ENCODE measurements around the gene ERG. TPM values are rescaled to one million over a fixed set of nuclear protein-coding genes. Genes with fewer than 3 reads are reported as not detected.
A peak's percentile ranks its signal among the peaks of the same experiment; 100 is the strongest.

ERG gene
- total and polyA plus RNA-seq, 12 donors: 9.5 to 30.5 (median 16.0) TPM

DNA sequence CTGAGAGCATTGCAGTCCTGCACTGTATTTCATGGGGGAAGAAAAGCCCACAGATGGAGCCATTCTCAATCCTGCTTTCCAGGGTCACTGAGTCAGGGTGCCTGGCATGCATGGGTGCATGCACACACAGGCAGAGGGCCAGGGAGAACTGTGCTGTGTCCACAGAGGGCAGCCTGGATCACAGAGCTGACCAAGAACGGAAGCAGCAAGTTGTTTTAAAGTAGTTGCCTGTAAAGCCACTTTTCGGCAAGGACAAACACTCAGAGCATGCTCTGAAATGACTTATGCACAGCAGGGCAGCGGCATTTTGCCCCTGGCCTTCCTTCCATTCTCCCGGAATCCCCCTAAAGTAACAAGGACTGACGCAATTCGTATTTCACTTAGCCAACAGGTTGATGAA, 3.6 kb downstream of the ERG start:
- H3K27ac ChIP-seq: peak overlapping the region in 9 of 10 donors; percentile 13 to 95 (median 85)
- peak in 4 of 8 donors; percentile 10 to 32 (median 18) for ATAC-seq

DNA sequence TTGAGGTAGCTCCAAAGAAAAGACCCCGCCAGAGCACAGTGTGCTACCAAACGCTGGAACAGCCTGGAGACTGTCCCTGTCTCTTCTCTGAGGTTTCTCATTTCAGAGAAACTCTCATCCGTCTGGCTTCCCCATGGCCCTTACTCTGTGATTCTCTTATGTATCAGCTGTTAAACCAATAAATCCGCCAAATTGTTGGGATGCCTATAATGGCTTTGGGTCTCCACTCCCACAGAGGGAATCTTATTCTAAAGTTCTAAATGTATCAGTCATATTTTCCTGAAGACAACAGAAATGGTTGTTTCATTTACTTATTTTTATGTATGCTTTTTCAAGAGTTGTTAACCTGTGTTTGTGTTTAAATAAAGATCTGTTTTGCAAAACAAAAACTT, 4.0 kb downstream of the ERG start:
- H3K27ac ChIP-seq: peak overlapping the region in 5 of 10 donors; percentile 32 to 95 (median 84)
- no peak for DNase-seq
- intact Hi-C loops (cut with DNase I): loop anchor here in 2 of 10 donors (10.0 kb wide), 1 partner anchor 89 kb away; no protein-coding TSS in a partner anchor
- ATAC-seq: no peak
- H3K9me3 ChIP-seq: no peaks in the 10 kb centered on the region
- H3K4me3 ChIP-seq: peak overlapping the region in 7 of 10 donors; percentile 40 to 64 (median 56)
- TF ChIP-seq CTCF (IDR thresholded peaks at IDR 0.05): no peak
- WGBS, 2 donors: 68 to 72% methylated on average over 4 of the region's 4 CpGs
- H3K4me1 ChIP-seq: peaks cover 0 to 59% (median 38%) of the 10 kb centered on the region in 9 donors
- no peaks in the 10 kb centered on the region for H3K27me3 ChIP-seq
- no peaks in the 10 kb centered on the region for H3K36me3 ChIP-seq

More for the DNA sequence above, 3.6 kb downstream of the ERG start:
- no peak for DNase-seq
- WGBS, 2 donors: 49 to 72% methylated on average over 6 of the region's 6 CpGs
- intact Hi-C loops (cut with DNase I): loop anchor here in 3 of 10 donors (5.0 to 10.0 kb wide), 5 partner anchors 32 to 313 kb away; partner anchors contain the start of gene ETS2 (in 1 of the 3)
- H3K9me3 ChIP-seq: no peaks in the 10 kb centered on the region
- no peaks in the 10 kb centered on the region for H3K27me3 ChIP-seq
- no peaks in the 10 kb centered on the region for H3K36me3 ChIP-seq
- H3K4me3 ChIP-seq: peak overlapping the region in 9 of 10 donors; percentile 18 to 64 (median 54)
- TF ChIP-seq CTCF (IDR thresholded peaks at IDR 0.05): peak in 2 of 9 donors; percentile 5 to 16
- H3K4me1 ChIP-seq: peaks cover 0 to 58% (median 35%) of the 10 kb centered on the region in 9 donors

DNA sequence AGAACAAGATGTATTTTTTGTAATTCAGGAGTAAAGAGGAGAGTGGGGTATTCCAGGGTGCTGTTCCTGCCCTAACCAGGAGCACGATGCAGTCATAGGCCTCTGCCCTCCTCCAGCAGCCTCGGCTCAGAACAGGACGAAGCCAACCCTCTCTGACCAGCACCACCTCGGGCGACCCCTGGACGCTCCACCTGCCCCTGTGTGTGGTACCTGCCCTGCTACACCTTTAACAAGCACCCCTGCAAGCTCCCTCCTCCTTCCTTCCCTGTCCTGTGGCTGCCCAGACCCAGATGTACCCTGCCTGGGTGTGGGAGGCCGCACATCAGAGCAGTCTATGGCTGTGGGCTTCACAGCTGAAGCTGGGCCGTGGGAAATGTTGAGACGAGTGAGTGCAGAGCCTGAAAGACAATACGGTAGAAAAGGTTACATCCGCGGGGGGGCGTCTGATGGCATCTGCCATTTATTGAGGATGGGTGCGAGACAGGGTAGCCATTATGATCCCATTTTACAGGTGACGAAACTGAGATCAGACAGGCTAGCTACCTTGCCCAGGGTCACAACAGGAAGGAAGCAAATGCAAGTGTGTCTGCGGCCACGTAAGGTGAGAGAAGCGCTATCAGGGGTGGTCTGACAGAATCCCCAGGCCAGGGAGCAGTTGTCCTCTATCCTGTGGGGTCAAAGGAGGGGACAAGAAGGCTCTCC, 4.6 kb downstream of the ERG start:
- ATAC-seq: peak in 1 of 8 donors; percentile 23
- H3K27ac ChIP-seq: peak overlapping the region in 6 of 10 donors; percentile 32 to 95 (median 78)
- WGBS, 2 donors: 69 to 81% methylated on average over 18 of the region's 18 CpGs

More for the DNA sequence above, 4.6 kb downstream of the ERG start:
- no peak for TF ChIP-seq CTCF (IDR thresholded peaks at IDR 0.05)
- Histone ChIP-seq H3K36me3 (no peaks in the 10 kb centered on the region), H3K27me3 (no peaks in the 10 kb centered on the region), H3K4me1 (peaks cover 0 to 62% (median 37%) of the 10 kb centered on the region in 9 donors), H3K9me3 (no peaks in the 10 kb centered on the region), H3K4me3 (peak overlapping the region in 7 of 10 donors; percentile 8 to 64 (median 56))
- intact Hi-C loops (cut with DNase I): loop anchor here in 2 of 10 donors (10.0 kb wide), 1 partner anchor 89 kb away; no protein-coding TSS in a partner anchor
- DNase-seq: no peak

Data from heart right ventricle (tissue), 16 donors.